ENCODE results near the gene AGAP2. TPM values are rescaled to one million over a fixed set of nuclear protein-coding genes. Genes with fewer than 3 reads are reported as not detected.

AGAP2 gene
- total RNA-seq, 4 donors from 2014 or later = 1.2 to 125 (median 5.6) TPM

GRCh38 chr12:57753756-57754337 is 15.3 kb upstream of the AGAP2 start:
- H3K27me3 ChIP-seq = no peaks in the 10 kb centered on the region
- H3K9me3 ChIP-seq = no peaks in the 10 kb centered on the region
- WGBS, 2 donors (ENCODE audit: low coverage in 1 of 2) = 14 to 38% methylated on average over 1 of the region's 1 CpG
- in situ Hi-C loops (cut with MboI; ENCODE audit: low pct_ligation_motif_present in 1 of 4, low pct_unique_long_range_greater_than_20kb in 1 of 4, low sequenced_read_pairs in 3 of 4) = no loop called here
- H3K36me3 ChIP-seq = peaks cover 0 to 5% (median 2%) of the 10 kb centered on the region in 4 donors
- peaks cover 12 to 46% (median 39%) of the 10 kb centered on the region in 4 donors for H3K4me1 ChIP-seq
- peak overlapping the region; percentile 83 to 89 (median 85) for H3K27ac ChIP-seq
- intact Hi-C loops (cut with DNase I; ENCODE audit: low total_unique reads) = no loop called here
- H3K4me3 ChIP-seq = no peak overlapping the region
- TF ChIP-seq EP300 (IDR thresholded peaks at IDR 0.05; ENCODE audit: low read depth) = no peak
- no peak for TF ChIP-seq POLR2A (IDR thresholded peaks at IDR 0.05)
- TF ChIP-seq POLR2AphosphoS5 (IDR thresholded peaks at IDR 0.05) = no peak
- no peak for TF ChIP-seq CTCF (IDR thresholded peaks at IDR 0.05)
- no peak for DNase-seq

GRCh38 chr12:57752668-57753000 is 14.1 kb upstream of the AGAP2 start:
- Histone ChIP-seq H3K4me3 (peak overlapping the region in 2 of 4 donors; percentile 57 to 58), H3K4me1 (peaks cover 12 to 46% (median 39%) of the 10 kb centered on the region in 4 donors), H3K9me3 (no peaks in the 10 kb centered on the region), H3K36me3 (peaks cover 0 to 15% (median 4%) of the 10 kb centered on the region in 4 donors), H3K27ac (peak overlapping the region; percentile 61 to 86 (median 80)), H3K27me3 (no peaks in the 10 kb centered on the region)
- no peak for DNase-seq
- intact Hi-C loops (cut with DNase I; ENCODE audit: low total_unique reads) = no loop called here
- in situ Hi-C loops (cut with MboI; ENCODE audit: low pct_ligation_motif_present in 1 of 4, low pct_unique_long_range_greater_than_20kb in 1 of 4, low sequenced_read_pairs in 3 of 4) = no loop called here
- TF ChIP-seq POLR2AphosphoS5 (IDR thresholded peaks at IDR 0.05) = no peak
- TF ChIP-seq EP300 (IDR thresholded peaks at IDR 0.05; ENCODE audit: low read depth) = no peak
- TF ChIP-seq POLR2A (IDR thresholded peaks at IDR 0.05) = no peak
- TF ChIP-seq CTCF (IDR thresholded peaks at IDR 0.05) = no peak
- WGBS, 2 donors (ENCODE audit: low coverage in 1 of 2) = 0% methylated on average over 5 of the region's 5 CpGs; no CpG with 5 or more reads in 1 of the 2 donors

GRCh38 chr12:57751788-57752667 is 13.5 kb upstream of the AGAP2 start, which contains the start of gene CDK4:
Gene CDK4, minus strand, starts transcription at chr12:57752310. Its CDS starts 593 bp downstream, at chr12:57751717.
- in situ Hi-C loops (cut with MboI; ENCODE audit: low pct_ligation_motif_present in 1 of 4, low pct_unique_long_range_greater_than_20kb in 1 of 4, low sequenced_read_pairs in 3 of 4) (no loop called here), intact Hi-C loops (cut with DNase I; ENCODE audit: low total_unique reads) (no loop called here)
- peak; percentile 76 to 79 (median 76) for TF ChIP-seq POLR2AphosphoS5 (IDR thresholded peaks at IDR 0.05)
- peak in 1 of 5 experiments; percentile 9 for TF ChIP-seq CTCF (IDR thresholded peaks at IDR 0.05)
- no peak for TF ChIP-seq EP300 (IDR thresholded peaks at IDR 0.05; ENCODE audit: low read depth)
- TF ChIP-seq POLR2A (IDR thresholded peaks at IDR 0.05) = peak; percentile 76
- DNase-seq = peak; percentile 99
- Histone ChIP-seq H3K4me1 (peaks cover 12 to 46% (median 39%) of the 10 kb centered on the region in 4 donors), H3K27ac (peak within 1 kb of the TSS; percentile 77 to 90 (median 87)), H3K36me3 (peaks cover 0 to 21% (median 6%) of the 10 kb centered on the region in 4 donors), H3K4me3 (peak within 1 kb of the TSS; percentile 47 to 76 (median 58)), H3K27me3 (no peaks in the 10 kb centered on the region), H3K9me3 (no peaks in the 10 kb centered on the region)
- 0 to 1% methylated on average over 13 to 42 of the region's 58 CpGs for WGBS, 2 donors (ENCODE audit: low coverage in 1 of 2)

- in situ Hi-C loops (cut with MboI; ENCODE audit: low pct_ligation_motif_present in 1 of 4, low pct_unique_long_range_greater_than_20kb in 1 of 4, low sequenced_read_pairs in 3 of 4) = no loop called here
Observed at GRCh38 chr12:57751432-57751787, 12.9 kb upstream of the AGAP2 start.

More at GRCh38 chr12:57751432-57751787, 12.9 kb upstream of the AGAP2 start:
- TF ChIP-seq CTCF (IDR thresholded peaks at IDR 0.05) (no peak), EP300 (IDR thresholded peaks at IDR 0.05; ENCODE audit: low read depth) (no peak), POLR2A (IDR thresholded peaks at IDR 0.05) (no peak), POLR2AphosphoS5 (IDR thresholded peaks at IDR 0.05) (no peak)
- intact Hi-C loops (cut with DNase I; ENCODE audit: low total_unique reads) = no loop called here
- peak overlapping the region; percentile 77 to 90 (median 87) for H3K27ac ChIP-seq
- no peaks in the 10 kb centered on the region for H3K27me3 ChIP-seq
- no peak for DNase-seq
- H3K4me1 ChIP-seq = peaks cover 12 to 40% (median 33%) of the 10 kb centered on the region in 4 donors
- no peaks in the 10 kb centered on the region for H3K9me3 ChIP-seq
- 7 to 30% methylated on average over 2 to 8 of the region's 8 CpGs for WGBS, 2 donors (ENCODE audit: low coverage in 1 of 2)
- H3K4me3 ChIP-seq = peak overlapping the region; percentile 47 to 76 (median 58)
- H3K36me3 ChIP-seq = peaks cover 0 to 24% (median 6%) of the 10 kb centered on the region in 4 donors

Data from transverse colon (tissue), 4 donors.